ENCODE results near the gene DAPK2.

- TF ChIP-seq CTCF (IDR thresholded peaks at IDR 0.05), result no peak
- no peak for TF ChIP-seq POLR2A (IDR thresholded peaks at IDR 0.05)
These were observed 20.2 kb upstream of the DAPK2 start for GRCh38 chr15:64066451-64066850.
